Effector memory CD4-positive, alpha-beta T cell (primary cell): ENCODE data around the gene KCNN4.
"Not testable (repeated sequence)": the region's sequence is repeated elsewhere in the genome, so short reads cannot be mapped to it uniquely, and the experiment has no call there.

Experiments used
- DNase-seq, 3 donors: peaks; one replicate each; pipeline ENCODE4 v3.0.0-alpha.2; 2020
- H3K27ac ChIP-seq: 2 replicates; pipeline ENCODE4 v1.7.0; 2013; ENCODE audit warnings: mild to moderate bottlenecking, low read length, moderate library complexity; ENCODE audit not compliant: insufficient read depth, poor library complexity, severe bottlenecking
- H3K27me3 ChIP-seq: replicated peaks from 2 replicates; pipeline ENCODE4 v1.7.0; 2013; ENCODE audit warnings: mild to moderate bottlenecking, low read length; ENCODE audit not compliant: insufficient read depth, control insufficient read depth, poor library complexity, severe bottlenecking
- H3K36me3 ChIP-seq: 2 replicates; pipeline ENCODE4 v1.7.0; 2013; ENCODE audit warnings: mild to moderate bottlenecking, low read length, moderate library complexity; ENCODE audit not compliant: control insufficient read depth, insufficient read depth
- H3K4me1 ChIP-seq: 2 replicates; pipeline ENCODE4 v1.7.0; 2013; ENCODE audit warnings: low read length, mild to moderate bottlenecking; ENCODE audit not compliant: control insufficient read depth, insufficient read depth, poor library complexity, severe bottlenecking
- H3K4me3 ChIP-seq: 2 replicates; pipeline ENCODE4 v1.7.0; 2013; ENCODE audit warnings: low read length, low read depth, mild to moderate bottlenecking; ENCODE audit not compliant: insufficient read depth, poor library complexity, severe bottlenecking
- H3K9me3 ChIP-seq: 2 replicates; pipeline ENCODE4 v1.7.0; 2013; ENCODE audit warnings: mild to moderate bottlenecking, low read length, moderate library complexity; ENCODE audit not compliant: control insufficient read depth

KCNN4 gene

DNA sequence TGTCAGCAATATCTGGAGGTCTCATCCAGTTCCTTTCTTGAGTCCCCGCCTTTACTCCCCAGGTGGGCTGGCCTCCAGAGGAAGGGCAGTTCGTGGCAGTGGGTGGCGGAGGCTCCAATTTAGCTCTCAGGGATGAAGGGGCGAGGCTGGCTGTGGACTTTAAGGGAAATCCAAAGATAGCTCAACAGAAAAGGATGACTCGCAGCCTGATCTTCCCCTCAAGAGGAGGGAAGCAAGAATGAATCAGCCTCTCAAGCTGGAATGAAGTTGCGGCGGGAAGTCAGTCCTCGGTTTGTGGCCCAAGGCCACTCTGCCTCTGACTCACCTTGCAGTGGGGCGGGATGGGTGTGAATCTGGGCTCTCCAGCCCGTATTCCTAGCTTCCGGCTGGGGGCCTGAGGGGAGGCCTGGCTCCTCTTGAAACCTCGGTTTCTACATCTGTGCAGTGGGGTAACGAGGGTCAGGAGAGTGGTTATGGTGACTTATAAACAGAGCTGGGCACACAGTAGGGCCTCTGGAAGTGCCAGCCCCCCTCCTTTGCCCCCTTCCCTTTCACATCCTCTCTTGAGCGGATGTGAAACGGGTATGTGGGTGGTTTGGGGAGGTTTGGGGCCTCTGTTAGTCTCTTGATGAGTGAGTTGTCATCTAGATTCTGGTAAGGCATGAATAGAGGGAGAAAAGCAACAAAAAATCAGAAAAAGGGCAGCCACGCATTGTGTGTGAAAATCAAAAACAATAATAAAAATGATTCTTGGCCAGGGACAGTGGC lies 15.5 kb downstream of the KCNN4 start:
- H3K36me3 ChIP-seq: peaks cover 16% of the 10 kb centered on the region
- no peak overlapping the region for H3K4me3 ChIP-seq
- H3K27me3 ChIP-seq: no peaks in the 10 kb centered on the region
- H3K4me1 ChIP-seq: peaks cover 29% of the 10 kb centered on the region
- H3K9me3 ChIP-seq: no peaks in the 10 kb centered on the region
- H3K27ac ChIP-seq: peak overlapping the region; percentile 74
- peak; percentile 52 to 73 (median 72) for DNase-seq

DNA sequence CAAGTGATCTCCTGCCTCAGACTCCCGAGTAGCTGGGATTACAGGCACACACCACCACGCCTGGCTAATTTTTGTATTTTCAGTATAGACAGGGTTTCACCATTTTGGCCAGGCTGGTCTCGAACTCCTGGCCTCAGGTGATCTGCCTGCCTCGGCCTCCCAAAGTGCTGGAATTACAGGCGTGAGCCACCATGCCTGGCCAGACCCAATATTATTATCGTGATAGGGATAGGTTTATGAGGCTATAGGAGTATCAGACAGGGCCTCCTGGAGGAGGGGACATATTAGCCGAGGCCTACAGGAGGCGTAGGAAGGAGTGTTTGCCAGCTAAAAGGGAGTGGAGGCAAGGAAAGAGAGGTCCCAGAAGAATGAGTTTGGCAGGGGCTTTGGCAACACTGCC lies 16.1 kb downstream of the KCNN4 start:
- H3K4me1 ChIP-seq: peaks cover 29% of the 10 kb centered on the region
- H3K36me3 ChIP-seq: peaks cover 11% of the 10 kb centered on the region

DNA sequence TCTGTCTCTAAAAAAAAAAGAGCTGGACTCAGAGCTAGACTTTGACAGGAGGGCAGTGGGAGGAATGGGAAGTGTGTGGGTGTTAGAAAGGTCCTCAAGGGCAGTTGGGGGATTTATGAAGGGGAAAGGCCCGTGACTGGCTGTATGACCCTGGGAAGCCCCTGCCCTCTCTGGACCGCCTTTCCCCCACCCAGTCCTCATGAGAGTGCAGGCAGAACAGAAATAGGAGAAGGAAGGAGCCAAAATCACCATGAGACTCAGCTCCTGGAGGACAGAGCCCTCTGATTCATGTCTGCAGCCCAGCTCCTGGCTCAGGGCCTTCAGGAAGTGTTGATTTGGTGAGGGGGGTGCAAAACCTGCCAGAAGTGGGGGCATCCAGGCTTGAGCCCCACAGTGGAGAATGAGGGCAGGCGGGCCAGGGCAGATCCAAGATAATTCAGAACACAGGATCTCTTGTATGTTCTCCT lies 17.3 kb downstream of the KCNN4 start:
- no peaks in the 10 kb centered on the region for H3K27me3 ChIP-seq
- no peak overlapping the region for H3K4me3 ChIP-seq
- DNase-seq: no peak
- H3K9me3 ChIP-seq: no peaks in the 10 kb centered on the region
- H3K4me1 ChIP-seq: peaks cover 29% of the 10 kb centered on the region
- H3K36me3 ChIP-seq: no peaks in the 10 kb centered on the region
- H3K27ac ChIP-seq: peak overlapping the region; percentile 1

More for the DNA sequence above, 16.1 kb downstream of the KCNN4 start:
- H3K27me3 ChIP-seq, H3K4me3 ChIP-seq, DNase-seq, H3K9me3 ChIP-seq: not testable (repeated sequence)
- peak overlapping the region; percentile 74 for H3K27ac ChIP-seq

DNA sequence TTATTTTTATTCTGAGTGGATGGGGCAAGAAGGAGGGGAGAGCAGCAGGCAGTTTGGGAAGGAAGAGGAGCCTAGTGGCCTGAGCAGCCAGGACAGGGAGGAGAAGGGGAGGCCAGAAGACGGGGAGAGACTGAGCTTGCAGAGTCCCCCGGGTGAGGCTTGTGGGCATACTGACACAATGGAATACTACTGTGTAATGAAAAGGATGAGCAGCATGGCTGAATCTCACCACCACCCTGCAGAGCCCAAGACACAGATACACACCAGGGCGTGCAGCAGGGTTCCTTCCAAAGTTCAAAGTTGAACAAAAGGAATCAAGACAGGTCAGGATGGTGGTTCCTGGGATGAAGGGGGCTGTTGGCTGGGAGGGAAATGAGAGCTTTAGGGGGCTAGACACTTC lies 18.0 kb downstream of the KCNN4 start:
- no peaks in the 10 kb centered on the region for H3K9me3 ChIP-seq
- no peaks in the 10 kb centered on the region for H3K27me3 ChIP-seq
- no peak for DNase-seq
- no peak overlapping the region for H3K27ac ChIP-seq
- no peaks in the 10 kb centered on the region for H3K36me3 ChIP-seq
- peaks cover 29% of the 10 kb centered on the region for H3K4me1 ChIP-seq
- H3K4me3 ChIP-seq: no peak overlapping the region

DNA sequence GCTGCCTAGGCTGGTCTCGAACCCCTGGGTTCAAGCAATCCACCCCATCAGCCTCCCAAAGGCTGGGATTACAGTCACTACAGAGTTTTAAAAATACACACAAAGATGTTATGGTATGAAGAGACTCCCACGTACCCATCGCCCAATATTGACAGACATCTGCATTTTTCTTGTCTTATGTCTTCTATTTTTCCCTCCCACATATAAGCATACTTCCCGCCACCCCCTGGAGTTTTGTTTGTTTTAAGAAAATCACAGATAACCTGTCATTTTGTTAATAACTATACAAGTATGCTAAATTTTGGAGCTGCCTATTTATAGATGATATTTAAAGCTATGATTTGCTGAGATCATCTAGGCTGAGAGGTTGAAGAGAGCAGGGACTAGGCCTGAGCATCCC lies 19.8 kb downstream of the KCNN4 start:
- peaks cover 16% of the 10 kb centered on the region for H3K4me1 ChIP-seq
- H3K27ac ChIP-seq: no peak overlapping the region

DNA sequence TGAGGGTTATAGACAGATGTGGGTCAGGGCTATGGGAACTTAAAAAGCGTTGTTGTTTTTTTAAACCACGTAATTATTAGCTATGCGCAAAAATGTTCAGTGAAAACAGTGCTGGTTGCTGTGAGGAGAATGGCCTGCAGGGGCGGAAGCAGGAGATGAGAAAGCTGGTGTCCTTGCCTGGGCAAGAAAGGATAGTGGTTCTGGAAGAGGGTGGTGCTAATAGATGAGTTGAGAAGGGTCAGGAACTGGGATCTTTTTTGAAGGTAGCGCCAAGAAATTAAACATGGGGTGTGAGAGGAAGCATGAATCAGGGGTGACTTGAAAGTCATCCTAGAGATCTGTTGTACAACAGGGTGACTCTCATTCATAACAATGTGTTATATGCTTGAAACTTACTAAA lies 21.3 kb downstream of the KCNN4 start:
- Histone ChIP-seq H3K36me3 (no peaks in the 10 kb centered on the region), H3K4me3 (no peak overlapping the region), H3K27ac (no peak overlapping the region), H3K9me3 (no peaks in the 10 kb centered on the region), H3K27me3 (no peaks in the 10 kb centered on the region), H3K4me1 (peaks cover 7% of the 10 kb centered on the region)
- no peak for DNase-seq

More for the DNA sequence above, 19.8 kb downstream of the KCNN4 start:
- H3K36me3 ChIP-seq: no peaks in the 10 kb centered on the region
- H3K9me3 ChIP-seq: no peaks in the 10 kb centered on the region
- H3K27me3 ChIP-seq: no peaks in the 10 kb centered on the region
- DNase-seq: no peak
- H3K4me3 ChIP-seq: no peak overlapping the region

DNA sequence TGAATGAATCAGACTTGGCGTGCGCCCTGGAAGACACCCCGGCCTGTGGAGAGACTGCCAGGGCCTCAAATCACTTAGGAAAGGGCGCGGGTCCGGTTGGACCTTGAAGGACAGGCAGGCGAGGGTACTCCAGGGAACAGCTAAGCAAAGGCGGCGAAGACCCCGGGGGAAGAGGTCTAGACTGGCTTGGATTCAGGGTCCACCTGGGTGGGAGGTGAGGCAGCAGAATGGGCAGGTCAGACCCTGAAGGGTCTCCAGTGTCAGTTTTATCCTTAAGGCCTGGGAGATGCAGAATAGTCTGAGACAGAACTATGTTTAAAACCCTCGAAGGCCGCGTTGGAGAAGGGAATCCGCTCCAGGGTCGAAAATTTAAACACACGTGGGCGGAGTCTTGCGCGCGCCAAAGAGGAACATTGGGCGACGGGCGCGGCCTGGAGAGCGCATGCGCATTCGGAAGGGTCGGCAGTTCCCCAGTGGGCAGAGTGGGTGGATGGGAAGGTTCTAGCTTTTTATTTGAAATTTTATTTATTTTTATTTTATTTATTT lies 25.4 kb downstream of the KCNN4 start:
- DNase-seq: peak; percentile 63 to 80 (median 69)
- peak overlapping the region; percentile 76 for H3K4me3 ChIP-seq
- no peaks in the 10 kb centered on the region for H3K9me3 ChIP-seq

DNA sequence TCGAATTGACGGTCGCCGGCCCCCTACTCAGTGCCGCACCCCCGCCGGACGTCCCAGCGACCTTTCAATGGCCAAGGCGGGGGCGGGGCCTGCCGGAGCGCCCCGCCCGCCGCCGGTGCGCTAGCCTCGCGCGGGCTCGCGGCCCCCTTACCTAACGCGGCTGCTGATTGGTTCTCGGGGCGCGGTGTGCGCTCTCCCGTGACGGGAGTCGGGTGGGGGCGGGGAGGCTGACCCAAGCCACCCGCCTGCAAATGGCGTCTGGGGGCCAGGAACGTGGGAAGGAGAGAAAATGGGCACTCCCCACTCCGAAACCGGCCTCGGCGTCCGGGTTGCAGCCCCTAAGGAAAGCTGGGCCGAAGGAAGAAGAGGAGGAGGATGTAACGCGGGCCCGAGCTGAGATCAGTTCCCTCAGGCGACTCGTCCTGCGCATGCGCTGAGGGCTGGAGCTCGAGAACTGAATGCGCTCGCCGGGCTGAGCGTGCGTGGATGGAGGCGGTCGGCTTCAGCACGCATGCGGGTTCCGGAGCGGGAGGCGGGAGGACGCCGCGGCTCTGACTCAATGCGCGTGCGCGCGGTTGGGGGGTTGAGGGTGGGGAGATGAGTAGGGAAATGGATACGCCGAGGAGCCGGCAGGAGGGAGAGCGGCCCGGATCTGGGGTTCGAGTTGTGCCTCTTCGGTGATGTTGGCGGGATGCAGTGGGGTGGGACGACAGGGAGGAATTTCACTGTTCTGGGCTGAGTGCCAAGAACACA lies 26.1 kb downstream of the KCNN4 start, which contains the start of gene SMG9:
TSS of gene SMG9 (minus strand) at position 460 of the 753 bp plus-strand sequence. CDS start 4,221 bp downstream, outside the sequence.
- Histone ChIP-seq H3K27ac (peak within 1 kb of the TSS; percentile 99), H3K27me3 (no peaks in the 10 kb centered on the region), H3K36me3 (peaks cover 16% of the 10 kb centered on the region), H3K4me3 (peak within 1 kb of the TSS; percentile 76), H3K9me3 (no peaks in the 10 kb centered on the region), H3K4me1 (peaks cover 17% of the 10 kb centered on the region)
- DNase-seq: peak; percentile 96 to 99 (median 98)

More for the DNA sequence above, 25.4 kb downstream of the KCNN4 start:
- Histone ChIP-seq H3K27ac (peak overlapping the region; percentile 99), H3K27me3 (no peaks in the 10 kb centered on the region), H3K36me3 (peaks cover 9% of the 10 kb centered on the region), H3K4me1 (peaks cover 17% of the 10 kb centered on the region)

DNA sequence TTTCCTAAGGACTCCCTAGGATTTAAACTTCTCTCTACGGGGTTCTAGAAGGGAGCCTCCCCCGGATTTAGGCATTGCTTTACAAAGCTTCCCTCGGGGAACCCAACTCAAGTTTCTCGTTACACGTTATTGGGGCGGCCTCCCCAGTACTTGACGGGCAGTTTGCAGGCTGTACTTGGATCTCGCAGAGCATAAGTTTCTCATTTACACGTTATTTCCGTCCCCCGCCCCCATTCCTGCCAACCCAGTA lies 26.6 kb downstream of the KCNN4 start:
- Histone ChIP-seq H3K27ac (peak overlapping the region; percentile 99), H3K4me1 (peaks cover 17% of the 10 kb centered on the region), H3K27me3 (no peaks in the 10 kb centered on the region), H3K9me3 (no peaks in the 10 kb centered on the region), H3K36me3 (peaks cover 21% of the 10 kb centered on the region), H3K4me3 (peak overlapping the region; percentile 76)
- no peak for DNase-seq
